OCI-LY1 (cell line): ENCODE results near the gene VTI1A.

Experiments used
- H2AFZ ChIP-seq: fragments of 200-600 bp; sonication (generic), shearing (Covaris generic); 2 replicates; pipeline ENCODE4 v1.6.0; 2014; ENCODE audit warnings: antibody characterized with exemption, mild to moderate bottlenecking, low read length
- H3F3A ChIP-seq: fragments of 200-600 bp; sonication (generic), shearing (Covaris generic); 2 replicates; pipeline ENCODE4 v1.6.0; 2014; ENCODE audit warnings: mild to moderate bottlenecking, antibody characterized with exemption, low read length, moderate library complexity; ENCODE audit not compliant: insufficient read depth
- H3K27ac ChIP-seq: fragments of 200-600 bp; sonication (generic); 2 replicates; pipeline ENCODE4 v1.5.1; 2014; ENCODE audit warnings: low read length, mixed run types, mild to moderate bottlenecking, low read depth; ENCODE audit not compliant: poor library complexity, severe bottlenecking
- H3K27me3 ChIP-seq: fragments of 200-600 bp; sonication (generic); 2 replicates; pipeline ENCODE4 v1.6.0; 2014; ENCODE audit warnings: antibody characterized with exemption, mild to moderate bottlenecking, low read length, moderate library complexity; ENCODE audit not compliant: insufficient read depth
- H3K36me3 ChIP-seq: fragments of 200-600 bp; sonication (generic); 2 replicates; pipeline ENCODE4 v1.6.1; 2014; ENCODE audit warnings: mild to moderate bottlenecking, antibody characterized with exemption, low read length, moderate library complexity, mixed read lengths; ENCODE audit not compliant: insufficient read depth
- H3K4me1 ChIP-seq: fragments of 200-600 bp; sonication (generic); 2 replicates; pipeline ENCODE4 v1.5.1; 2014; ENCODE audit warnings: mild to moderate bottlenecking, low read length, moderate library complexity; ENCODE audit not compliant: insufficient read depth, severe bottlenecking
- H3K4me2 ChIP-seq: fragments of 200-600 bp; sonication (generic), shearing (Covaris generic); 2 replicates; pipeline ENCODE4 v1.6.1; 2014; ENCODE audit warnings: low read length
- H3K4me3 ChIP-seq: fragments of 200-600 bp; sonication (generic); 2 replicates; pipeline ENCODE4 v1.5.1; 2014; ENCODE audit warnings: low read length, low read depth, mild to moderate bottlenecking, mixed read lengths; ENCODE audit not compliant: poor library complexity, severe bottlenecking
- H3K79me2 ChIP-seq: fragments of 200-600 bp; shearing (Covaris generic); 2 replicates; pipeline ENCODE4 v1.6.1; 2016; ENCODE audit warnings: mixed run types, low read length, mixed read lengths; ENCODE audit not compliant: insufficient read depth
- H3K9ac ChIP-seq: fragments of 200-600 bp; sonication (generic), shearing (Covaris generic); 2 replicates; pipeline ENCODE4 v1.6.1; 2014; ENCODE audit warnings: mild to moderate bottlenecking, low read length, mixed read lengths
- H3K9me2 ChIP-seq: fragments of 200-600 bp; sonication (generic), shearing (Covaris generic); 2 replicates; pipeline ENCODE4 v1.6.1; 2014; ENCODE audit warnings: low read depth, mild to moderate bottlenecking, low read length, mixed read lengths
- H3K9me3 ChIP-seq: fragments of 200-600 bp; shearing (Covaris generic); 2 replicates; pipeline ENCODE4 v1.6.1; 2014; ENCODE audit warnings: low read length, mixed read lengths
- H4K20me1 ChIP-seq: fragments of 200-600 bp; sonication (generic), shearing (Covaris generic); 2 replicates; pipeline ENCODE4 v1.6.0; 2016; ENCODE audit warnings: mild to moderate bottlenecking, low read length; ENCODE audit not compliant: insufficient read depth
- CTCF ChIP-seq: fragments of 200-600 bp; sonication (generic), shearing (Covaris generic); IDR thresholded peaks from 2 replicates; pipeline ENCODE4 v1.5.1; 2017; ENCODE audit warnings: mild to moderate bottlenecking, antibody characterized with exemption, low read length, moderate library complexity, mixed read lengths
- EZH2 ChIP-seq: fragments of 200-600 bp; sonication (generic), shearing (Covaris generic); IDR thresholded peaks from 2 replicates; pipeline ENCODE4 v1.8.0; 2017; ENCODE audit warnings: borderline replicate concordance, mixed run types, mild to moderate bottlenecking, antibody characterized with exemption, low read length, moderate library complexity, mixed read lengths

Gene VTI1A

GRCh38 chr10:112816891-112817290 is 369.9 kb downstream of the VTI1A start:
- Histone ChIP-seq H3K4me1 (no peaks in the 10 kb centered on the region), H4K20me1 (no peaks in the 10 kb centered on the region), H2AFZ (no peak overlapping the region), H3K27me3 (no peaks in the 10 kb centered on the region), H3K9me2 (no peaks in the 10 kb centered on the region), H3K36me3 (no peaks in the 10 kb centered on the region), H3K27ac (no peak overlapping the region), H3K4me3 (no peak overlapping the region), H3F3A (no peaks in the 10 kb centered on the region), H3K9me3 (no peaks in the 10 kb centered on the region), H3K4me2 (no peak overlapping the region), H3K79me2 (no peaks in the 10 kb centered on the region), H3K9ac (no peak overlapping the region)
- TF ChIP-seq EZH2, result no peak
- no peak for TF ChIP-seq CTCF

- H2AFZ ChIP-seq, result no peak overlapping the region
- no peaks in the 10 kb centered on the region for H3F3A ChIP-seq
- no peak overlapping the region for H3K4me3 ChIP-seq
- H3K9me2 ChIP-seq, result no peaks in the 10 kb centered on the region
- no peaks in the 10 kb centered on the region for H3K4me1 ChIP-seq
- H3K4me2 ChIP-seq, result no peak overlapping the region
- H3K36me3 ChIP-seq, result no peaks in the 10 kb centered on the region
- no peaks in the 10 kb centered on the region for H4K20me1 ChIP-seq
- H3K9ac ChIP-seq, result no peak overlapping the region
- H3K27me3 ChIP-seq, result no peaks in the 10 kb centered on the region
- no peak overlapping the region for H3K27ac ChIP-seq
- H3K9me3 ChIP-seq, result no peaks in the 10 kb centered on the region
- no peaks in the 10 kb centered on the region for H3K79me2 ChIP-seq
- TF ChIP-seq CTCF, result no peak
- no peak for TF ChIP-seq EZH2
Observed at GRCh38 chr10:112817981-112818777, 371.2 kb downstream of the VTI1A start.

GRCh38 chr10:112819231-112819630 is 372.2 kb downstream of the VTI1A start:
- no peaks in the 10 kb centered on the region for H3K36me3 ChIP-seq
- no peaks in the 10 kb centered on the region for H3K27me3 ChIP-seq
- H3K27ac ChIP-seq, result no peak overlapping the region
- H3K9me2 ChIP-seq, result no peaks in the 10 kb centered on the region
- H3K4me2 ChIP-seq, result no peak overlapping the region
- no peak for TF ChIP-seq CTCF
- TF ChIP-seq EZH2, result no peak
- no peaks in the 10 kb centered on the region for H4K20me1 ChIP-seq
- H3K9ac ChIP-seq, result no peak overlapping the region
- no peak overlapping the region for H3K4me3 ChIP-seq
- H3K79me2 ChIP-seq, result no peaks in the 10 kb centered on the region
- H3F3A ChIP-seq, result no peaks in the 10 kb centered on the region
- H3K4me1 ChIP-seq, result no peaks in the 10 kb centered on the region
- no peaks in the 10 kb centered on the region for H3K9me3 ChIP-seq
- H2AFZ ChIP-seq, result no peak overlapping the region
